Measurements from ENCODE around the gene SLIT3.

Gene SLIT3

GRCh38 chr5:168675883-168676408 is 625.0 kb downstream of the SLIT3 start:
- DNase-seq: no peak

- no peak for DNase-seq
Measured at GRCh38 chr5:168674893-168675482, 626.0 kb downstream of the SLIT3 start.

- no peak for DNase-seq
Measured at GRCh38 chr5:168672888-168673287, 628.1 kb downstream of the SLIT3 start.

- DNase-seq: no peak
Measured at GRCh38 chr5:168672016-168672415, 628.9 kb downstream of the SLIT3 start.

DNA sequence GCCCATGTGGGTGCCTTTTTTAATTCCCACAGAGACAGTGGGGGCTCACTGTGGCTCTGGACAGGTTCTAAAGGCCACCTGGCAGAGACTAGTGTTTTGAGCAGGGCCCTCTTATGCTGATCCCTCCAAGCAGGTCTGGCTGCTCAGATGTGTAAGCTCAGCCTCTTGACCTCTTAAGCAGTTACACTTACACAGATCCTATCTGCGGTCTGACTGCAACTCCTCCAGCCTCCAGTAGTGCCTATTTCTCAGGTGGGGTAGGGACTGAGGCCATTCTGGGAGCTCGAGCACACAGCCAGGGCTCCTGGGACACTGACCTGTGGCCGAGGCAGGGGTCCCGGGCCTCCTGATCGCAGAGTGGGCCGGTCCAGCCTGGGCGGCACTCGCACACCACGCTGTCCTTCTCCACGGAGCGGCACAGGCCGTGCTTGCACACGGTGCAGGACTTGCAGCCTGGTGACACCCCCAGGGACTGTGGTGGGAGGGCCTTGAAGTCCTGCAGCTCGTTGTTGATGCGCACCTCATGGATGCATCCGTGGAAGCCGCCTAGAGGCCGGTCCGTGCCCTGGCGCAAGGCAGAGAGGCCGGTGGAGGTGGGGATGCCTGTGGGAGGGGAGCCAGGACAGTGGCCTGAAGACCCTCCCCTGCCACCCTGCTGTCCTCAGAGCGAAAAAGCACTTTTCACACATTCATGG is 629.9 kb downstream of the SLIT3 start:
- no peak for DNase-seq

- DNase-seq: no peak
Measured at GRCh38 chr5:168669668-168670378, 631.1 kb downstream of the SLIT3 start.

DNA sequence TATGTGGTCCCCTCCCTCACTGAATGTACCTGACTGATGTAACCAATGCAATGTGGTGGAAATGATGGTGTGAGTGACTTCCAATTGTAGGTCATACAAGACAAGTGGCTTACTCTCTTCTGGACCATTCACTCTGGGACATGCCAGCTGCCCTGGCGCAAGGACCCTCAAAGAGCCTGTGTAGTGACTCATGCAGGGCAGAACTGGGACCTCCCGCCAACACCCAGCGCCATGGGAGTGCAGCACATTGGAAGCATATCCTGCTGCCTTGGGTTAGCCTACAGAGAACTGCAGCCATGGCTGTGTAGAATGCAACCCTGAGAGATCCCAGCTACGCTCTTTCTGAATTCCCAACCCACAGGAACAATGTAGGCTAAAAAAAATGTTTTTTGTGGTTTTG is 631.8 kb downstream of the SLIT3 start:
- DNase-seq: no peak

- no peak for DNase-seq
Measured at GRCh38 chr5:168668078-168668477, 632.9 kb downstream of the SLIT3 start.

GRCh38 chr5:168667301-168667840 is 633.6 kb downstream of the SLIT3 start:
- DNase-seq: no peak

GRCh38 chr5:168666356-168666755 is 634.6 kb downstream of the SLIT3 start:
- no peak for DNase-seq

- no peak for DNase-seq
Measured at GRCh38 chr5:168663276-168664004, 637.5 kb downstream of the SLIT3 start.

GRCh38 chr5:168661593-168662485 is 639.1 kb downstream of the SLIT3 start:
- no peak for DNase-seq

DNA sequence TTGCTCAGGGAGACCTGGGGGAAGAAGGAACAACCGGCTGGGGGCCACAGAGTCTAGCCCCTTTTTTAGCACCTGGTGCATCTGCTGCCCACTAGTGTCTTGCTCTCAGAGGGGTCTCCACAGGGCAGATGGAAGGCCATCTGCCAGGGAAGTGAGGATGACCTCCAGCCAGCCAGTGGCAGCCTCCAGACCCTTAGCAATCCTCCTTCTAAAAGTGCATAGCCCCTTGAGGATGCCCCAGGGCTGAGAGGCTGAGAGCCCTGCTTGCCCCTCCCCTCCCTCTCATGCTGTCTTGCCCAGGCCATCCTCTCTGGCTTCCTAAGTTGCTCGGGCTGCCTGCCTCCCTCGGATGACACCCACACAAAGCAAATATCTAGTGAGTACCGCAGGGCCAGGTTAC is 640.2 kb downstream of the SLIT3 start:
- no peak for DNase-seq

GRCh38 chr5:168659286-168659847 is 641.6 kb downstream of the SLIT3 start:
- DNase-seq: no peak

GRCh38 chr5:168658394-168658793 is 642.5 kb downstream of the SLIT3 start:
- no peak for DNase-seq

- DNase-seq: no peak
Measured at GRCh38 chr5:168656633-168657032, 644.3 kb downstream of the SLIT3 start.

DNA sequence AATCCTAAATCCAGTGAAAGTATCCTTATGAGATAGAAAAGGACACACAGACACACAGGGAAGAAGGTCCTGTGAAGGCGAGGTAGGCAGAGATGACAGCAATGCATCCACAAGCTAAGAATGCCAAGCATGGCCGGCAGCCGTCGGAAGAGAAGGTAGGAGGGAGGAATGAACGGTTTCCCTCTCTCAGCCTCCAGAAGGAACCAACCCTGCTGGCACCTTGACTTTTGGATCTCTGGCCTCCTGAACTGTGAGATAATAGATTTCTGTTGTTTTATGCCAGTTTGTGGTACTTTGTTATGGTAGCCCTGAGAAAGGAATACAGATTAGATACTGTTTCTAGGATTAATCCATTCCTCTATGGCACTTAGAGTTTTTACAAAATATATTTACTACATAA is 645.6 kb downstream of the SLIT3 start:
- no peak for DNase-seq

- no peak for DNase-seq
Measured at GRCh38 chr5:168654211-168654721, 646.7 kb downstream of the SLIT3 start.

DNA sequence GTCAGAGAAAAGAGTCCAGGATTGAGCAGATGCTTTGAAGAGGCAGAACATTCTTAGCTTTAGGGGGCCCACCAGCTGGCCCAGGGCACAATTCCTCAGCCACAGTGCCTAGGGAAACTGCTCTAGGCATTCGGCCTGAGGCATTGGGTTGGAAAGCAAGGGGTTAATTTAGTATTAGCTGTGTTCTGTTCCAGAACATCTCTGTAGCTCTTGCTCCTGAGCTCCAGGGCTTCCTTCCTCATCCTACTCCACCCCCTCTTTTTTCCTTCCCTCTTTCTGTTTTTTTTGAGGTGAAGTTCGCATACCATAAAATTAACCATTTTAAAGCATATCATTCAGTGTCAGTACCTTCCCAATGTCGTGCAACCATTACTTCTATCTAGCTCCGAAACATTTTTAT is 647.3 kb downstream of the SLIT3 start:
- DNase-seq: no peak

- DNase-seq: no peak
Measured at GRCh38 chr5:168651648-168652047, 649.3 kb downstream of the SLIT3 start.

DNA sequence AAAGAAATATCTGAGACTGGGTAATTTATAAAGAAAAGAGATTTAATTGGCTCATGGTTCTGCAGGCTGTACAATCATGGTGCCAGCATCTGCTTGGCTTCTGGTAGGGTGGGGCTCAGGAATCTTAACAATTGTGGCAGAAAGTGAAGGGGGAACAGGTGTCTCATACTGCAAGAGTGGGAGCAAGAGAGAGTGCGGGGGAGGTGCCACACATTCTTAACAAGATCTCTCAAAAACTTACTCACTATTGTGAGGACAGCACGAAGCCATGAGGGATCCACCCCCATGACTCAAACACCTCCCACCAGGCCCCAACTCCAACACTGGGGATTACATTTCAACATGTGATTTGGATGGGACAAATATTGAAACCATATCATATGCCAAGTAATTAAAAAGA is 651.6 kb downstream of the SLIT3 start:
- DNase-seq: no peak
